Measurements from ENCODE around the gene UBN2.

DNA sequence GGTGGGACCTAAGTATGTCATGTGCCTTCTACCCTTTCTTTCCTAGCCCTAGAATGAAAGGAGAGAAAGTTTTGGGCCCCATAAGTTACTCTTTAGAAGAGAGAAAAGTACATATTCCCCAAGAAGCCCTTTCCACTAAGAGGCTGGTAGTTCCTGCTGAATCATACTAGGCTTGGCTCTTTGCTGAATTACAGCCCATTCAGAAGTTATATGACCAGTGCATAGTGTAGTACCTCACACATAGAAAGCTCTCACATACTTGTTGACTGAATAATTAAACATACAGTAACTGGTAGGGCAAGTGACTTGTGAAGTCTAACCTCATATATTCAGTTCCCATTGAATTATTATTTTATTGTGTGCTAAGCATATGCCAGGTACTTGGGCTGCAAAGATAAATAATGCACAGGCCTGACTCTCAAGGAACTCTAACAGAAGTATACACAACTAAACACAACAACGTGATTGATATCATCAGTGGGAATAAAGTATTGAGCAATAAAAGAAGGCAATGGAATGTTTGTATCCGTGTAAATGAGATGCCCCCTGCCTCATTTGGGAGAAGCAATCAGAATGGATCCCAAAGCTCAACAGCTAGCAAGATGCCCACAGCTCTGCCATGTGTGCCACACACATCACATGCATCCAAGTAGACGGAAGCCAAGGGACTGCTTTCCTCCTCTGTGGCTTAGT lies 38.9 kb upstream of the UBN2 start:
- TF ChIP-seq, protein P1, sequence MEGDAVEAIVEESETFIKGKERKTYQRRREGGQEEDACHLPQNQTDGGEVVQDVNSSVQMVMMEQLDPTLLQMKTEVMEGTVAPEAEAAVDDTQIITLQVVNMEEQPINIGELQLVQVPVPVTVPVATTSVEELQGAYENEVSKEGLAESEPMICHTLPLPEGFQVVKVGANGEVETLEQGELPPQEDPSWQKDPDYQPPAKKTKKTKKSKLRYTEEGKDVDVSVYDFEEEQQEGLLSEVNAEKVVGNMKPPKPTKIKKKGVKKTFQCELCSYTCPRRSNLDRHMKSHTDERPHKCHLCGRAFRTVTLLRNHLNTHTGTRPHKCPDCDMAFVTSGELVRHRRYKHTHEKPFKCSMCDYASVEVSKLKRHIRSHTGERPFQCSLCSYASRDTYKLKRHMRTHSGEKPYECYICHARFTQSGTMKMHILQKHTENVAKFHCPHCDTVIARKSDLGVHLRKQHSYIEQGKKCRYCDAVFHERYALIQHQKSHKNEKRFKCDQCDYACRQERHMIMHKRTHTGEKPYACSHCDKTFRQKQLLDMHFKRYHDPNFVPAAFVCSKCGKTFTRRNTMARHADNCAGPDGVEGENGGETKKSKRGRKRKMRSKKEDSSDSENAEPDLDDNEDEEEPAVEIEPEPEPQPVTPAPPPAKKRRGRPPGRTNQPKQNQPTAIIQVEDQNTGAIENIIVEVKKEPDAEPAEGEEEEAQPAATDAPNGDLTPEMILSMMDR (IDR thresholded peaks at IDR 0.05): no peak
- TF ChIP-seq POLR2A (IDR thresholded peaks at IDR 0.05): no peak
- no peak for TF ChIP-seq POLR2AphosphoS5 (IDR thresholded peaks at IDR 0.05)
